ENCODE measurements around the gene ALPP. TPM values are rescaled to one million over a fixed set of nuclear protein-coding genes. Genes with fewer than 3 reads are reported as not detected.
"Not testable (repeated sequence)": the region's sequence is repeated elsewhere in the genome, so short reads cannot be mapped to it uniquely, and the experiment has no call there.

ALPP gene
- polyA plus RNA-seq, 1 experiment: not detected

DNA sequence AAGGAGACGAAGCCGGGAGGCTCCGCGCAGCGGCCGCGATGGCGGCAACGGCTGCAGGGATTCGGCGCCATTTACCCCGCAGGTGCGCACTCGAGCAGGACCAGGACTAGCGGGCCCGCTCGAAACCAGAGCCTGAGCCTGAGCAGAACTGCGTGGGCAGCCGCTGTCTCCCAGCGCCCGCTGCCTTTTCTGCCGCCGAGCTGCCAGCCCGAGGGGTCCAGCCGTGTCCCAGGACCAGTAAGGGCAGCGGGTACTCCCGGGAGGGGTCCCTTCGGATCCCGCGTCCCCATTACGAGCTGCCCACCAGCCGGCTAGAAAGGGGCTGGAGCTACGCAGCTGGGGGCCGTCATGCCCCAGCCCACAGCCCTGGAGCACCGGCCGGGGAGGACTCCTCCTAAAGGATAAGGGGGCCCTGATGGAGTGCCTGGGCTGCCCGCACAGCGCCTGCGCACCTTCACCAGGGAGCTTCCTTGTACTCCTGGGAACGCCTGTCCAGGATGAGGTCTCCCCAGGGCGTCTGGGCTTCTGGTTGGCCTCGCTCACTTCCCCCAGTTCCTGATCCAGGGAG lies 9.9 kb downstream of the ALPP start:
- Histone ChIP-seq H3K9me3 (ENCODE audit: control insufficient read depth, insufficient read depth, low read length) (no peaks in the 10 kb centered on the region; the same call in 1 of the 2 replicates), H3K4me3 (ENCODE audit: low read depth, low read length) (no peak overlapping the region), H3K27me3 (ENCODE audit: control insufficient read depth, insufficient read depth, low read length) (peaks cover 64% of the 10 kb centered on the region), H3K27ac (ENCODE audit: low read depth, low read length) (no peak overlapping the region)
- ChIA-PET CTCF (interaction anchor here (1.0 kb wide), 1 partner anchor 488 kb away, joined by 3 read pairs; no protein-coding TSS in a partner anchor), POLR2A (no interaction called here)
- TF ChIP-seq, protein P1, sequence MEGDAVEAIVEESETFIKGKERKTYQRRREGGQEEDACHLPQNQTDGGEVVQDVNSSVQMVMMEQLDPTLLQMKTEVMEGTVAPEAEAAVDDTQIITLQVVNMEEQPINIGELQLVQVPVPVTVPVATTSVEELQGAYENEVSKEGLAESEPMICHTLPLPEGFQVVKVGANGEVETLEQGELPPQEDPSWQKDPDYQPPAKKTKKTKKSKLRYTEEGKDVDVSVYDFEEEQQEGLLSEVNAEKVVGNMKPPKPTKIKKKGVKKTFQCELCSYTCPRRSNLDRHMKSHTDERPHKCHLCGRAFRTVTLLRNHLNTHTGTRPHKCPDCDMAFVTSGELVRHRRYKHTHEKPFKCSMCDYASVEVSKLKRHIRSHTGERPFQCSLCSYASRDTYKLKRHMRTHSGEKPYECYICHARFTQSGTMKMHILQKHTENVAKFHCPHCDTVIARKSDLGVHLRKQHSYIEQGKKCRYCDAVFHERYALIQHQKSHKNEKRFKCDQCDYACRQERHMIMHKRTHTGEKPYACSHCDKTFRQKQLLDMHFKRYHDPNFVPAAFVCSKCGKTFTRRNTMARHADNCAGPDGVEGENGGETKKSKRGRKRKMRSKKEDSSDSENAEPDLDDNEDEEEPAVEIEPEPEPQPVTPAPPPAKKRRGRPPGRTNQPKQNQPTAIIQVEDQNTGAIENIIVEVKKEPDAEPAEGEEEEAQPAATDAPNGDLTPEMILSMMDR (IDR thresholded peaks at IDR 0.05; ENCODE audit: low read depth, low read length): no peak
- DNase-seq (ENCODE audit: low read depth, low spot score): no peak

DNA sequence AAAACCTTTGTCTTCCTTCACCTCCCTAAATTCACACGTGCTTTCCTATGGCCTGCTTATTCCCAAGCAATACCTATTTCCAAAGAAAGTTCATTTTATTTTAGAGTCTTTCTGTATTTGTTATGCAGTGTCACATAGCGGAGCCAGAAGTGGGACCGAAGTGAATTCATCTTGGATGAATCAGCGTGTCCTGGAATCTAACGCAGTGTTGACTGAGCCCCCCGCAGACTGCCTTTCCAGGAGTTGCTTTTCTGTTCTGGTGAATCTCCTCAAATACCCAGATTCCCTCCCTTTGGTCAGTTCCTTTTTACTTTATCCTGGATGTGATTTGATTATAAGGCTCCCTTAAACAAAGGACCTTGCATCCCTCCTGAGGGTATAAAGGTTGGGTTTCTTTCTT lies 10.8 kb downstream of the ALPP start:
- no peak for DNase-seq (ENCODE audit: low read depth, low spot score)
- H3K9me3 ChIP-seq (ENCODE audit: control insufficient read depth, insufficient read depth, low read length): no peaks in the 10 kb centered on the region; the same call in 1 of the 2 replicates
- H3K27me3 ChIP-seq (ENCODE audit: control insufficient read depth, insufficient read depth, low read length): peaks cover 60% of the 10 kb centered on the region

DNA sequence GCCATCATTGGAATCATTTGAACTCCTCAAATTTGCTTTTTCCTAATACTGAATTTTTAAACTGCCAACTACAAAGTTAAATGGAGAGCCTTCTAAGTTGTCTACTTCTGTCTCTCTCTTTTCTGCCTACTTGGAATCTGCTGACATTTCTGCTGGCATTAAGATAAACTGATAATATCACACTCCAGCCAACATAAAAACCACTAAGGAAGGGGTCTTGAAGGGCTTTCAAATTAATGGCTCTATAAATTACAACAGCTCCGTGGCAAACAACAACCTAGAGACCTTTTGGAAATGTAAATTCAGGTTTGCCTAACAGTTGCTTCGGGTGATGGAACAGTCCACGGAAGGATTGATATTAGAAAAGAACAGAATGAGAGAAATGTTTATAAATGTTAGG lies 12.1 kb downstream of the ALPP start:
- Histone ChIP-seq H3K9me3 (ENCODE audit: control insufficient read depth, insufficient read depth, low read length) (no peaks in the 10 kb centered on the region; the same call in 1 of the 2 replicates), H3K4me3 (ENCODE audit: low read depth, low read length) (no peak overlapping the region), H3K27ac (ENCODE audit: low read depth, low read length) (no peak overlapping the region), H3K27me3 (ENCODE audit: control insufficient read depth, insufficient read depth, low read length) (peaks cover 53% of the 10 kb centered on the region)
- no peak for DNase-seq (ENCODE audit: low read depth, low spot score)
- CTCF ChIA-PET: interaction anchor here (1.6 to 2.3 kb wide), 2 partner anchors 49 to 490 kb away, joined by 6 read pairs; no protein-coding TSS in a partner anchor
- TF ChIP-seq, protein P1 (IDR thresholded peaks at IDR 0.05; ENCODE audit: low read depth, low read length): no peak
- POLR2A ChIA-PET: no interaction called here

More for the DNA sequence above, 10.8 kb downstream of the ALPP start:
- POLR2A ChIA-PET: no interaction called here
- CTCF ChIA-PET: interaction anchor here (1.0 to 2.3 kb wide), 2 partner anchors 50 to 489 kb away, joined by 3 to 6 read pairs; no protein-coding TSS in a partner anchor
- Histone ChIP-seq H3K27ac (ENCODE audit: low read depth, low read length) (no peak overlapping the region), H3K4me3 (ENCODE audit: low read depth, low read length) (no peak overlapping the region)
- TF ChIP-seq, protein P1 (IDR thresholded peaks at IDR 0.05; ENCODE audit: low read depth, low read length): no peak

DNA sequence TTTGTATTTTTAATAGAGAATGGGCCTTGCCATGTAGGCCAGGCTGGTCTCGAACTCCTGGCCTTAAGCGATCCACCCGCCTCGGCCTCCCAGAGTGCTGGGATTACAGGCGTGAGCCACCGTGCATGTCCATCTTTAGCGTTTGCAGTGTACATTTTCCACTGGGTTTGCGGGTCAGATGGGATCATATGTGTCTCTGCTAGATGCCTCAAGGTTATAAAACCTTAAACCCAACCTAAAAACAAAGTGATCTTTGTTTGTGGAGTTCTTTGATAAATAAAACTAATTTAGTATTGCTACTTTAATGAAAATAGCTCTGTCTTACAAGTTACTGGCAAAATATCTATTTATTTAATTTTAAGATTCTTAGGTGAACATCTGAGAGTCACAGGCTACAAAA lies 15.0 kb downstream of the ALPP start:
- TF ChIP-seq, protein P1 (IDR thresholded peaks at IDR 0.05; ENCODE audit: low read depth, low read length): no peak
- POLR2A ChIA-PET: no interaction called here
- CTCF ChIA-PET: no interaction called here
- Histone ChIP-seq H3K9me3 (ENCODE audit: control insufficient read depth, insufficient read depth, low read length) (no peaks in the 10 kb centered on the region), H3K27ac (ENCODE audit: low read depth, low read length) (no peak overlapping the region), H3K4me3 (ENCODE audit: low read depth, low read length) (no peak overlapping the region), H3K27me3 (ENCODE audit: control insufficient read depth, insufficient read depth, low read length) (peaks cover 24% of the 10 kb centered on the region)
- DNase-seq (ENCODE audit: low read depth, low spot score): no peak

DNA sequence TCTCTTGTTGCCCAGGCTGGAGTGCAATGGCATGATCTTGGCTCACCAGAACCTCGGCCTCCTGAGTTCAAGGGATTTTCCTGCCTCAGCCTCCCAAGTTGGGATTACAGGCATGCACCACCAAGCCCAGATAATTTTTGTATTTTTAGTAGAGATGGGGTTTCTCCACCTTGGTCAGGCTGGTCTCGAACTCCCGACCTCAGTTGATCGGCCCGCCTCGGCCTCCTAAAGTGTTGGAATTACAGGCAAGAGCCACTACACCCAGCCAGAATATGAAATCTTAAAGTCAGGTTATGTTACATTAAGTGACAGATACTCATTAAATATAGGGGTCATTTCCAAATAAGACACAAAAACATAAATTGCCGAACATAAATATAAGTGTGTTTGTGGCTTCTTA lies 15.9 kb downstream of the ALPP start:
- CTCF ChIA-PET; DNase-seq (ENCODE audit: low read depth, low spot score); H3K9me3 ChIP-seq (ENCODE audit: control insufficient read depth, insufficient read depth, low read length); H3K4me3 ChIP-seq (ENCODE audit: low read depth, low read length); H3K27ac ChIP-seq (ENCODE audit: low read depth, low read length); POLR2A ChIA-PET: not testable (repeated sequence)
- H3K27me3 ChIP-seq (ENCODE audit: control insufficient read depth, insufficient read depth, low read length): peaks cover 17% of the 10 kb centered on the region
